Dermis blood vessel endothelial cell (primary cell): ENCODE measurements around the gene GEMIN5. TPM values are rescaled to one million over a fixed set of nuclear protein-coding genes. Genes with fewer than 3 reads are reported as not detected.
A peak's percentile ranks its signal among the peaks of the same experiment; 100 is the strongest.
"Not testable (repeated sequence)": the region's sequence is repeated elsewhere in the genome, so short reads cannot be mapped to it uniquely, and the experiment has no call there.

Source experiments
- DNase-seq: peaks from one replicate; pipeline ENCODE4 v3.0.0; 2010
- total RNA-seq: library from RNA; depleted of rRNA; stranded (reverse); fragments of >200 nt; gene quantifications from 2 replicates; pipeline ENCODE4 v1.2.3, GENCODE V29; 2014

GEMIN5 gene
- total RNA-seq, 1 donor from 2014 or later = 19.7 TPM

GRCh38 chr5:154944716-154945115 is 6.7 kb upstream of the GEMIN5 start:
- DNase-seq = peak; percentile 30

GRCh38 chr5:154943527-154943926 is 5.5 kb upstream of the GEMIN5 start:
- no peak for DNase-seq

- DNase-seq = peak; percentile 98
These were observed 3.0 kb upstream of the GEMIN5 start, which contains the start of gene MRPL22 for GRCh38 chr5:154940772-154941620. TSS of gene MRPL22 (plus strand) at chr5:154941073. CDS start at chr5:154941111, 38 bp downstream.

- no peak for DNase-seq
These were observed 2.4 kb upstream of the GEMIN5 start for GRCh38 chr5:154940375-154940771.

- DNase-seq = not testable (repeated sequence)
These were observed 1.4 kb upstream of the GEMIN5 start for GRCh38 chr5:154939387-154939786.

- peak; percentile 10 for DNase-seq
These were observed 759 bp downstream of the GEMIN5 start for GRCh38 chr5:154937186-154937717.

GRCh38 chr5:154934881-154935280 is 3.1 kb downstream of the GEMIN5 start:
- DNase-seq = no peak

GRCh38 chr5:154933537-154933936 is 4.5 kb downstream of the GEMIN5 start:
- no peak for DNase-seq

GRCh38 chr5:154923441-154924430 is 14.3 kb downstream of the GEMIN5 start:
- DNase-seq = no peak

GRCh38 chr5:154917757-154918156 is 20.3 kb downstream of the GEMIN5 start:
- DNase-seq = no peak

- no peak for DNase-seq
These were observed 21.1 kb downstream of the GEMIN5 start for GRCh38 chr5:154916874-154917273.

GRCh38 chr5:154905601-154906000 is 32.4 kb downstream of the GEMIN5 start:
- DNase-seq = not testable (repeated sequence)

- no peak for DNase-seq
These were observed 36.1 kb downstream of the GEMIN5 start for GRCh38 chr5:154901913-154902312.

- DNase-seq = no peak
These were observed 36.7 kb downstream of the GEMIN5 start for GRCh38 chr5:154901276-154901675.

- no peak for DNase-seq
These were observed 37.9 kb downstream of the GEMIN5 start for GRCh38 chr5:154900066-154900465.

GRCh38 chr5:154899151-154899816 is 38.7 kb downstream of the GEMIN5 start:
- no peak for DNase-seq

- DNase-seq = no peak
These were observed 39.8 kb downstream of the GEMIN5 start for GRCh38 chr5:154898210-154898609.

GRCh38 chr5:154896562-154897165 is 41.3 kb downstream of the GEMIN5 start:
- no peak for DNase-seq

GRCh38 chr5:154895606-154896561 is 42.1 kb downstream of the GEMIN5 start:
- no peak for DNase-seq

- no peak for DNase-seq
These were observed 44.6 kb downstream of the GEMIN5 start for GRCh38 chr5:154893381-154893780.

GRCh38 chr5:154892369-154892771 is 45.6 kb downstream of the GEMIN5 start:
- DNase-seq = peak; percentile 53
